GM19193 (cell line): ENCODE measurements around the gene ASIC3.

ENCODE experiments used
- POLR2A ChIP-seq: IDR thresholded peaks from 4 replicates; pipeline ENCODE4 v1.6.1; 2011; ENCODE audit not compliant: insufficient read depth, insufficient read length; ENCODE audit errors: extremely low read depth

Gene ASIC3

DNA sequence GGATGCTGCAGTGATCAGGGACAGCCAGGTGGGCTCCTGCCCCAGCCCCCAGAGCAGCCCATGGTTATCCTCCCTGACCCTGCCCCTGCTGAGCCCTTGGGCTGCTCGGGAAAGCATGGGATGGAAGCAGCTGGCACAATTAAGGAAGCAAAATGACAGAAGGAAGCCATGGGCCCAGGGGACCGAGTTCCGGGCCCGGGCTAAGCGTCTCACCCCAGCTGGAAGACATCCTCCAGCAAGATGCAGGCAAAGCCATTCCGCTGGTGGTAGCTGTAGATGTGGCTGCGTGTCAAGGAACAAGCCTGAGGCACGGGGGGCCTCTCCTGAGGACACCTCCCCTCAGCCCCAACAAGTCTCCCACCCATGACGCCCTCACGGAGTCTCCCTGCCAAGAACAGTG lies 25.1 kb upstream of the ASIC3 start:
- no peak for TF ChIP-seq POLR2A

DNA sequence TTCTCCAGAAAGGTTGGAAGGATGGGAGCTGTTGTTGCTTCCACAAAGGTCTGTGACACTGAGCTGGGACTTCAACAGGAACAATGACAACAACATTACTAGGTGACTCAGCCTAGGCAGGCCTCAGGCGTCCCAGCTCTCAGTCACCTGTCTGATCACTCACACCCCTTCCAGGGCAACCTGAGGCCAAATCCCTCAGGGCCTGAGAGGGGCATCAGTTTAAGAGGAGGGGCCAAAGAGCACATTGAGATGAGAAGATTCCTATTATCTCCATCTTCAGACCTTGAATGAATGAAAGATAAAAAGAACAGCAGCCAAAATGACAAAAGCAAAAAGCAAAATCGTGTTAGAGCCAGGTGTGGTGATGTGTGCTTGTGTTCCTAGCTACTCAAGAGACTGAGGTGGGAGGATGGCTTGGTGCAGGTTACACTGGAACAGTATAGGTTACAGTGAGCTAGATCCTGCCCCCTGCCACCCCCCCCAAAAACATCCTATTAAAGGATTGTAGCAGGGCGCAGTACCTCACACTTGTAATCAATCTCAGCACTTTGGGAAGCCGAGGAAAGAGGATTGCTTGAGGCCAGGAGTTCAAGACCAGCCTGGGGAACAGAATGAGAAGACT lies 23.8 kb upstream of the ASIC3 start, which contains the start of gene ATG9B:
ATG9B (minus strand) TSS at position 60 of the 622 bp plus-strand sequence. CDS start 71 bp downstream, outside the sequence.
- TF ChIP-seq POLR2A: no peak

DNA sequence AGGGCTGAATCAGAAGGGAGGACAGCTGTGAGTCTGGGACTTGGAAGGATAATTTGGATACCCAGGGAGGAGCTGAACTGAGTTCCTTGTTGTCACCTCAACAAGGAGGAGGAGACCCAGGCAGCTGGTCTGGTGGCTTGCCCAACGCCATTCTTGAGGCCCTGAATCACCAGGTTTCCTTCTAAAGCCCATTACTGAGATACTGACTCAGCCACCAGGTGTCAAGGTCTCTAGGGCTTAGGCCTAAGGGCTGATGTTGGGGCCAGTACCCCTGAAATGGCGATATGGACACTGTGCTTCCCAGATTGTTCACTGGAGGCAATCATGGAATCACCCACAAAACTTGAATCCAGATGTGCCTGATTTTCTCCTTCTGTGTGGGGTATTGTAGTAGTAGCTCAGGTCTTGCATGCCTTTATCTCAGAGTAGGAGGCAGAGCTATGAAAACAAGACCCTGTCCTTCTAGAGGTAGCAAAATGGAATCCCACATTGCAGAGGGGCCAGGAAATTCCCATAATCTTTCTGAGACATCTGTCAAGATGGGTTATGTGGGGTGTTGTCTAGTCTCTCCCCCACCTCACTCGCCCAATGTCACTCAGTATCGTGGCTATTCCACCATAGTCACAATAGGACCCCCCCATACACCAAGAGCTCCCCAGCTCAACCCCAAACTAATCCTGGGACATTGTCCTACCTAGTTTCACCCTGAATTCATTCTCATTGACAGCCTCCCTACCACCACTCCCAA lies 22.2 kb upstream of the ASIC3 start:
- no peak for TF ChIP-seq POLR2A

DNA sequence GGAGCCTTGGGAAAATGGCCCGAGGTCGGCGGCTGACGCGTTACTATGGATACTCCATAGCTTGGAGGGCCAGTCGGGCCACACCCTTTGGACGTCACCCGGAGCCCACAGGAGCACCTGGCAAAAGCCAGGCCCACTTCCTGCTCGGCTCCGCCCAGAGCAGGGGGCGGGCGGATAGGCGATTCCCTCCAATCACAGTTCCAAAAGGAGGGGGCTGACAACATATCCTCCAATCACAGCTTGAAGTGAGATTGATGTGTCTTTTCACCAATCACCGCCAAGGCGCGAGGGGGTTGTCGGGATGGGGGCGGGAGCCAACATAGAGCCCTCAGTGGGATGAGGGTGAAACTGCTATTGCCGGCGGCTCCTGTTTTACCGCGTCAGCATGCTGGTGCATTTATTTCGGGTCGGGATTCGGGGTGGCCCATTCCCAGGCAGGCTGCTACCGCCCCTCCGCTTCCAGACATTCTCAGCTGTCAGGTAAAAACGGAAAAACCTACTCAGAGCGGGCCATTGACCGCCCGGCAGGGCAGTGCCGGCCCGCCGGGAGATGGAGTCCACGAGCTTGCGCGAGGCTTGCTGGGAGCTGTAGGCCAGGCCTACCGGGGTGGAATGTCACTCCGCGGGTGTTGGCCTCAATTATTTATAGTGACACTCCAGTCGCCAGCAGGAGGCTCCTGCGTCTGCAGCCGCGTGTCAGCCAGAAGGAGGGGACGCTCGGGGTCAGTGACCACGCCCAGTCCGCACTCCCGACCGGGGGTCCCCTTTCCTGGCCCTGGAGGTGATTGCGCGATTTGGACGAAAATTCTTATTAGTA lies 20.0 kb upstream of the ASIC3 start, which contains the start of gene ABCB8:
ABCB8 (plus strand) TSS at position 320 of the 817 bp plus-strand sequence; CDS start at position 386, 66 bp downstream.
- peak; percentile 72 for TF ChIP-seq POLR2A

DNA sequence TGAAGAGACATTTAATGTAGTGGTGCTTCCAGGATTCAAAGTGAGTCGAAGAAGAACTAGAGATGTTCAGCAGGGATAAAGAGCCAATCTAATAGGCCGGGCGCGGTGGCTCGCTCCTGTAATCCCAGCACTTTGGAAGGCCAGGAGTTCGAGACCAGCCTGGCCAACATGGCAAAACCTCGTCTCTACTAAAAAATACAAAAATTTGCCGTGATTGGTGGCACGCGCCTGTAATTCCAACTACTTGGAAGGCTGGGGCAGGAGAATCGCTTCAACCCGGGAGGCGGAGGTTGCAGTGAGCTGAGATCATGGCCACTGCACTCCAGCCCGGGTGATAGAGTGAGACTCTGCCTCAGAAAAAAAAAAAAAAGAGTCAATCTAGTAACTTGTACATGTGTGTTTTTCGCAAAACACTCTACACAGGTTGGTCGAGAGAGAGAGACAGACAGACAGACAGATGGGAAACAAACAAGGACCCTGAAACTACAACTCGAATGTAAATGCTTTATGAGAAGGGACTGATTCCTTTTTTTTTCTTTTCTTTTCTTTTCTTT lies 19.3 kb upstream of the ASIC3 start:
- no peak for TF ChIP-seq POLR2A

DNA sequence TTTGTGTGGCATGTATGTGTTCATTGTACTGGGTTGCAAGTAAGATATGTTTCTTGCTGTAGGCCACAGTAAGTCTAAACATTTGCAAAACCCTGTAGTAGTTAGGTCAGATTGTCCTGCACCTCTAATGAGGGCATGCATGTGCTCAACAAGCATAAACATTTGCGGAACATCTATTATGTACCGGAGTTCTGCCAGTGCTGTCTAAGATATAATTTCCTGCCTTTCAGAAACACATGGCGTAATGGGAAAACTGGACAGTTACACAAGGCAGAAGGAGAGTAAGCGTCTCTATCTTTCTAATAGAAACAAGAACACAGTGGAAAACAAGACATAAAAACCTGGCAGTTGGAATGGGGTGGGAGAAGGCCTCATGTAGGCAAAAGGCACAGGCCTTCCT lies 17.3 kb upstream of the ASIC3 start:
- TF ChIP-seq POLR2A: no peak

DNA sequence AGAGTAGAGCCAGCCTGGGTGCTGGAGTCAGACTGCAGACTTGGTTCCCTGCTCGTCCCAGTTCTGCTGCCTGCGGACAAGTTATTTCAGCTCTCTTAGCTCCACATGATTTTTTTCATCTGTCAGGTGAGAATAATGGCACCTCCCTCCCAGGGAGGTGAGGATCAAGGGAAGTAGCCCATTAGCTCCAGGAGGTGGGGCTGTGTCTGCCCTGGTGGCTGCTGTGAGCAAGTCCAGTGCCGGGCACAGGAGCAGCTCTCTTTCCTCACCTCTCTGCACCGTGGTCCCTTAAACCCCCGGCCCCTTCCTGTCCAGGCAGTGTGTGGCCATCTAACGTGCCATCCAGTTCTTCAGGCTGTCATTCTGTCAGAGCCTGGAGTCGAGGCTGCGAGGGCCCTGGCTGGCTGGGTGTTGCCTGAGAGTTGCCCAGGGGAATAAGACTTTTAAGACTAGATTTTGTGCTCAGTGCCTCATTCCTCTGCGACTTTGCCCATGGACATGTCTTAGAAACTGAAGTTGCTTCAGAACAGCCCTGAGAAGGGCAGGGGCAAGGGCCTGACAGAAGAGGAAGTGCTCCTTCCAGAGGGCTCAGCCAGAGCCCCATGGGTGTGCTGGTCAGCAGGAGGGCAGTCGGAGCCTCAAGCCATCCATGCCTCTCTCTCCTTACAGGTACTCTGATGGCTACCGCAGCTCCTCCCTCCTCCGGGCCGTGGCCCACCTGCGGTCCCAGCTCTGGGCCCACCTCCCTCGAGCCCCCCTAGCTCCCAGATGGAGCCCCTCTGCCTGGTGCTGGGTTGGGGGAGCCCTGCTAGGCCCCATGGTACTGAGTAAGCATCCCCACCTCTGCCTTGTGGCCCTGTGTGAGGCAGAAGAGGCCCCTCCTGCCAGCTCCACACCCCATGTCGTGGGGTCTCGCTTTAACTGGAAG lies 15.1 kb upstream of the ASIC3 start:
- TF ChIP-seq POLR2A: no peak

DNA sequence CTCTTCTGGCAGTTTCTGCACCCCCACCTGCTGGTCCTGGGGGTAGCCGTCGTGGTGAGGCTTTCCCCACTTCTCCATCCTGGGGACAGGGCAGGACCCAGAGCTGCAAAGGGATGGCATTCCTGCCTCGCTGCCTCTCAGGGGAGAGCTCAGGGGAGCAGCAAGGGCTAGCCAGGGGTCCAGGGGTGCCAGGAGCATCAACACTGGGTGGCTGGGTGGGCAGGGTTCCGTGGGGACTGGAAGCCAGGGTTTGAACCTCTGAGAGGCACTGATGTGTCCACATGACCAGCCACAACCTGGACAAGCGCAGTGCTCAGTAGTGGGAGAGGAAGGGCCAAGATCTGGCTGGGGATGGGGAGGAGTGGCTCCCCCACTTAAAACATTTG lies 14.5 kb upstream of the ASIC3 start:
- TF ChIP-seq POLR2A: no peak

DNA sequence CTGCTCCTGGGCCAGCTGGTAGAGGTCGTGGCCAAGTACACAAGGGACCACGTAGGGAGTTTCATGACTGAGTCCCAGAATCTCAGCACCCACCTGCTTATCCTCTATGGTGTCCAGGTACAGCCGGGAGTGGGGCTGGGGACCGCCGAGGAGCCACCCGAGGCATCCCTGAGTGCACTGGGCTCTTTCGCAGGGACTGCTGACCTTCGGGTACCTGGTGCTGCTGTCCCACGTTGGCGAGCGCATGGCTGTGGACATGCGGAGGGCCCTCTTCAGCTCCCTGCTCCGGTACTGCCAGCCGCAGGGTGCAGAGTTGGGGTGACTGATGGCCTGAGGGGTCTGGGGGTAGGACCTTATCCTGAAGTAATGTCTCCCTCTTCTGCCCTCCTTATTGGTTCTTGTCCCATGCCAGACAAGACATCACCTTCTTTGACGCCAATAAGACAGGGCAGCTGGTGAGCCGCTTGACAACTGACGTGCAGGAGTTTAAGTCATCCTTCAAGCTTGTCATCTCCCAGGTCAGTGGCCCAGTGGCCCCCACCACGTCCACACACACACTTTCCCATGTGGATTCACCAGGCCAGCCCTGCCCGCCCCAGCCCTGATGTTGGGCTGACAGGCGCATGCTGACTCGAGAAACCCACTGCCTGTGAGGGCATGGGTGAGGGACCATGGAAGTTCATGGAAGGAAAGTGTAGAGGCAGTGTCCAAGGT lies 13.9 kb upstream of the ASIC3 start:
- no peak for TF ChIP-seq POLR2A

DNA sequence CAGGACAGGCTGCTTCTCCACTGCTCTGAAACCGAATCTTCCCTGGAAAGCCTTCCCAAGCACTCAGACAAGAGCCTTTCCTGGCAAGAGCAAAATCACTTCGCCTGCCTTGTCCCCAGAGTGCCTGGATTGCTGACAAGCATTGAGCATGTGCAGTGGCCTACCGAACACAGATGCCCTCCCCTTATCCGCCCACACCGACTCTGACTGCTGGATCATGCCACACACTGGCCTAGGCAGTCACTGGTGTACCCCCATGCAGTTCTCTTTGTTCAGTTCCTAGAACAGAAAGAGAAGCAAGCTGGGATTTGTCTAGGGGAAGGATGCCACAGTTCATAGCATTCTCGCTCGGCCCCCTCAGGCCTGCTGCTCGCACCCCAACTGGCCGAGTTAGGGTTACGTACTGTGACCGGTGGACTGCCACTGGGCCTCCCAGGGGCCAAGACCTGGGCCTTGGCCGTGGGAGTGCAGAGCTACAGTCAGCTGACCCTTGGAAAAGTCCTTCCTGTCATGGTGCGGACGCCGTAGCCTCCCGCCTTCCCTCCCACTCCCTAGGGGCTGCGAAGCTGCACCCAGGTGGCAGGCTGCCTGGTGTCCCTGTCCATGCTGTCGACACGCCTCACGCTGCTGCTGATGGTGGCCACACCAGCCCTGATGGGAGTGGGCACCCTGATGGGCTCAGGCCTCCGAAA lies 13.2 kb upstream of the ASIC3 start:
- no peak for TF ChIP-seq POLR2A

DNA sequence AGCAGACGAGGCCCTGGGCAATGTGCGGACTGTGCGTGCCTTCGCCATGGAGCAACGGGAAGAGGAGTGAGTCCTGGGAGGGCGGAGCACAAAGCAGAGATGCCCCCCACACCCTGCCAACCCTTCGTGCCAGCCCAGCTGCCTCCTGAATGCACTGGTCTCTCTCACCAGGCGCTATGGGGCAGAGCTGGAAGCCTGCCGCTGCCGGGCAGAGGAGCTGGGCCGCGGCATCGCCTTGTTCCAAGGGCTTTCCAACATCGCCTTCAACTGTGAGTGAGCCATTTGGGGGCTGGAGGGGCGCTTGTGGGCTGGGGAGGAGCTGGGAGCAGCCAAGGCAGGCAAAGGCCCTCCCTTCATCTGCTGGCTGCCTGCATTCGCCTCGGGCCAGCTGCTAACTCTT lies 12.4 kb upstream of the ASIC3 start:
- TF ChIP-seq POLR2A: no peak

DNA sequence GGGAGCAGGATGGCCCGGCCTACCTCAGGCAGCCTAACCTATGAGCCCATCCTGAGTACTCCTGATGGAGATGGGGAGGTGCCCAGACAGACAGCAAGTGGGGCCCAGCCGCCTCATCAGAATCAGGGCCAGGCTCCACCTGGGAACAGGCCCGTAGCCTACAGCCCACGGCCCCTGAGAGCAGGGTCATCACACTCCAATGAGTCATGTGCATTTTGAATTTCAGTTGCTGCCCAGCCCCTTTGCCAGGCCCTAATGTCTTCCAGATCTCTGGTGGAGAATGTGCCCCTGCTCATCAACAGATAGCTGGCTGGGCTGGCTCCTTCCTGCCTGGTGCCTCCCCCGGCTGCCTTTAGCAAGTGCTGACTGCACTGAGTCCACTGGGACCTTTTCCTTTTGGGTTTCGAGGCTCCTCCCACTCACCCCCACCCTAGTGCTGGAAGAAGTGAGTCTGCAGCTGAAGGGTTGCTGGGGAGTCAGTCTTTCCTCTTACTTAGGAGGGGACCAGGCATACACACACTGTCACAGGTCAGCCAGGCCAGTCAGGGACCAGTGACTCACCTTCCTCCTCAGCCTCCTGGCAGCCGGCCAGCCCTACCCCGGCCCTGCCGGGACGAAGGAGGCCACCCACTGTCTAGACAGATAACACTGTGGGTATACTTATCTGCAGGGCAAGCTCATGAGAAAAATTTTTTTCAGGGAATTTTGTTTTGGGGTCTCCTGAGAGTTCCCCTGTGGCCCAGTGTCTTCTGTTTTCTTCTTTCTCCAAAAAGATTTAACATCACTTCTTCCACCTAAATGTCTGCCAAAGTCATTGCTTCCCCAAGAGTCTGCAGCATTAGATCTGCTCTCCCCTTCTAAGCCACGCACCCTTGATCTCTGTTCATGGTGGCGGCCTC lies 9.1 kb upstream of the ASIC3 start:
- no peak for TF ChIP-seq POLR2A
